SK-N-SH (cell line): ENCODE results near the gene PGM5. TPM values are rescaled to one million over a fixed set of nuclear protein-coding genes. Genes with fewer than 3 reads are reported as not detected.

Experiments used
- CTCF ChIA-PET: fragments of 300-600, 350-600 bp; formaldehyde crosslinking; extraction: SDS; loops from one replicate; lab custom pipeline; 2021; lab: Yijun Ruan, JAX
- POLR2A ChIA-PET: fragments of 350-600 bp; sonication (Branson Sonifier 250); formaldehyde crosslinking; extraction: SDS; loops from one replicate; lab custom pipeline; 2020; ENCODE audit warnings: antibody characterized with exemption, inconsistent platforms; lab: Yijun Ruan, JAX
- DNase-seq: peaks from one replicate; pipeline ENCODE4 v3.0.0; 2012
- H2AFZ ChIP-seq: fragments of 200-600 bp; sonication (generic); 2 replicates; pipeline ENCODE4 v1.8.1; 2016; ENCODE audit warnings: antibody characterized with exemption, mild to moderate bottlenecking, low read depth
- H3F3A ChIP-seq: fragments of 200-600 bp; sonication (generic); replicated peaks from 2 replicates; pipeline ENCODE3; 2016; ENCODE audit warnings: antibody characterized with exemption, mild to moderate bottlenecking; ENCODE audit not compliant: insufficient read depth
- H3K27ac ChIP-seq, 2 experiments: fragments of 200-500 bp in 1 of 2; fragments of 200-600 bp in 1 of 2; sonication (Bioruptor generic) in 1 of 2; sonication (generic), shearing (Covaris generic) in 1 of 2; 2 replicates each; pipeline versions ENCODE4 v1.5.1 to v1.6.1; 2014 to 2016; ENCODE audit warnings: low read depth in 2 of 2, inconsistent platforms in 1 of 2, low read length in 1 of 2, mild to moderate bottlenecking in 1 of 2, mixed read lengths in 1 of 2
- H3K27me3 ChIP-seq: fragments of 200-600 bp; sonication (generic), shearing (Covaris generic); 2 replicates; pipeline ENCODE4 v1.6.1; 2016; ENCODE audit warnings: mixed run types; ENCODE audit not compliant: insufficient read depth
- H3K36me3 ChIP-seq, 2 experiments: fragments of 200-500 bp in 1 of 2; fragments of 200-600 bp in 1 of 2; sonication (Bioruptor generic) in 1 of 2; sonication (generic) in 1 of 2; replicated peaks in 1 of 2; 2 replicates each; pipeline versions ENCODE3 to v1.5.1; 2014 to 2016; ENCODE audit warnings: low read length in 1 of 2, mild to moderate bottlenecking in 1 of 2; ENCODE audit not compliant: insufficient read depth in 2 of 2, control insufficient read depth in 1 of 2
- H3K4me1 ChIP-seq, 2 experiments: fragments of 200-500 bp in 1 of 2; fragments of 200-600 bp in 1 of 2; sonication (Bioruptor generic) in 1 of 2; sonication (generic), shearing (Covaris generic) in 1 of 2; 2 replicates each; pipeline versions ENCODE4 v1.5.1 to v1.6.1; 2014 to 2016; ENCODE audit warnings: low read depth in 1 of 2, low read length in 1 of 2, mixed run types in 1 of 2; ENCODE audit not compliant: insufficient read depth in 2 of 2, control insufficient read depth in 1 of 2
- H3K4me2 ChIP-seq: fragments of 200-600 bp; sonication (generic), shearing (Covaris generic); 2 replicates; pipeline ENCODE4 v1.6.1; 2017; ENCODE audit warnings: mixed run types
- H3K4me3 ChIP-seq, 2 experiments: fragments of 200-500 bp in 1 of 2; fragments of 200-600 bp in 1 of 2; sonication (Bioruptor generic) in 1 of 2; sonication (generic), shearing (Covaris generic) in 1 of 2; 2 replicates each; pipeline versions ENCODE4 v1.5.1 to v1.8.1; 2014 to 2016; ENCODE audit warnings: low read depth in 2 of 2, inconsistent platforms in 1 of 2, low read length in 1 of 2, mild to moderate bottlenecking in 1 of 2, mixed read lengths in 1 of 2, moderate library complexity in 1 of 2
- H3K79me2 ChIP-seq: fragments of 200-600 bp; sonication (generic); 2 replicates; pipeline ENCODE4 v1.8.1; 2017; ENCODE audit warnings: mild to moderate bottlenecking; ENCODE audit not compliant: insufficient read depth
- H3K9ac ChIP-seq: fragments of 200-600 bp; sonication (generic); 2 replicates; pipeline ENCODE4 v1.6.1; 2017; ENCODE audit warnings: mixed run types
- H3K9me2 ChIP-seq: fragments of 200-600 bp; sonication (generic); 2 replicates; pipeline ENCODE4 v1.6.1; 2017; ENCODE audit warnings: mixed run types
- H3K9me3 ChIP-seq: fragments of 200-600 bp; sonication (generic); 2 replicates; pipeline ENCODE4 v1.6.1; 2017; ENCODE audit warnings: mixed run types, mild to moderate bottlenecking, moderate library complexity
- H4K20me1 ChIP-seq: fragments of 200-600 bp; sonication (generic); 2 replicates; pipeline ENCODE4 v1.6.1; 2017; ENCODE audit warnings: mild to moderate bottlenecking, mixed run types; ENCODE audit not compliant: insufficient read depth
- ELF1 ChIP-seq: IDR thresholded peaks from 2 replicates; pipeline ENCODE4 v1.4.0; 2012
- FOXM1 ChIP-seq: IDR thresholded peaks from 2 replicates; pipeline ENCODE4 v1.4.0; 2012; ENCODE audit warnings: low read depth, mild to moderate bottlenecking
- GATA2 ChIP-seq: sonication (generic); formaldehyde crosslinking; IDR thresholded peaks from 2 replicates; pipeline ENCODE4 v1.5.0; 2020; ENCODE audit warnings: mild to moderate bottlenecking, missing genetic modification reagents
- IRF3 ChIP-seq: fragments of 150-350 bp; IDR thresholded peaks from 2 replicates; pipeline ENCODE4 v1.6.1; 2016; ENCODE audit warnings: mild to moderate bottlenecking, low read depth, low read length
- NRF1 ChIP-seq: IDR thresholded peaks from 2 replicates; pipeline ENCODE4 v1.6.1; 2012; ENCODE audit warnings: low read depth, mild to moderate bottlenecking, low read length
- POLR2AphosphoS5 ChIP-seq: IDR thresholded peaks from 2 replicates; pipeline ENCODE4 v1.6.1; 2012; ENCODE audit warnings: low read depth, low read length
- RAD21 ChIP-seq: IDR thresholded peaks from 2 replicates; pipeline ENCODE4 v1.6.1; 2012; ENCODE audit warnings: mild to moderate bottlenecking, low read length
- RFX5 ChIP-seq: IDR thresholded peaks from 2 replicates; pipeline ENCODE4 v1.6.1; 2012; ENCODE audit warnings: mild to moderate bottlenecking, improper control_type of control experiment, low read length
- RXRA ChIP-seq: IDR thresholded peaks from 2 replicates; pipeline ENCODE4 v1.4.0; 2012; ENCODE audit warnings: low read depth, mild to moderate bottlenecking, borderline replicate concordance
- SMC3 ChIP-seq: IDR thresholded peaks from 2 replicates; pipeline ENCODE4 v1.6.1; 2012; ENCODE audit warnings: low read depth, low read length, improper control_type of control experiment
- TAF1 ChIP-seq: IDR thresholded peaks from 2 replicates; pipeline ENCODE4 v1.6.1; 2012; ENCODE audit warnings: low read depth, mild to moderate bottlenecking, low read length, moderate library complexity, borderline replicate concordance
- TCF12 ChIP-seq: IDR thresholded peaks from 2 replicates; pipeline ENCODE4 v1.4.0; 2012
- USF1 ChIP-seq: IDR thresholded peaks from 2 replicates; pipeline ENCODE4 v1.4.0; 2012; ENCODE audit warnings: low read depth, borderline replicate concordance
- YY1 ChIP-seq: IDR thresholded peaks from 2 replicates; pipeline ENCODE4 v1.4.0; 2012; ENCODE audit warnings: low read depth, mild to moderate bottlenecking
- WGBS: methylation state at CpG from one replicate; pipeline ENCODE4 v1.1.6; 2017; ENCODE audit warnings: low lambda C conversion rate; 5-methylcytosine and 5-hydroxymethylcytosine counted together
- polyA plus RNA-seq, 3 experiments: library from polyadenylated mRNA; depleted of rRNA; stranded (reverse); fragments of >200 nt; gene quantifications; 2 replicates each; pipeline ENCODE4 v1.2.3, GENCODE V29; 2012
- TF ChIP-seq, protein P1 (sequence below): fragments of 200-600 bp; sonication (generic); IDR thresholded peaks from 2 replicates; pipeline ENCODE4 v1.6.1; 2017; ENCODE audit warnings: antibody characterized with exemption, mild to moderate bottlenecking, moderate library complexity

Gene PGM5
- polyA plus RNA-seq, 1 of the 3 experiments (the other 2 are of a cell fraction) = not detected

DNA sequence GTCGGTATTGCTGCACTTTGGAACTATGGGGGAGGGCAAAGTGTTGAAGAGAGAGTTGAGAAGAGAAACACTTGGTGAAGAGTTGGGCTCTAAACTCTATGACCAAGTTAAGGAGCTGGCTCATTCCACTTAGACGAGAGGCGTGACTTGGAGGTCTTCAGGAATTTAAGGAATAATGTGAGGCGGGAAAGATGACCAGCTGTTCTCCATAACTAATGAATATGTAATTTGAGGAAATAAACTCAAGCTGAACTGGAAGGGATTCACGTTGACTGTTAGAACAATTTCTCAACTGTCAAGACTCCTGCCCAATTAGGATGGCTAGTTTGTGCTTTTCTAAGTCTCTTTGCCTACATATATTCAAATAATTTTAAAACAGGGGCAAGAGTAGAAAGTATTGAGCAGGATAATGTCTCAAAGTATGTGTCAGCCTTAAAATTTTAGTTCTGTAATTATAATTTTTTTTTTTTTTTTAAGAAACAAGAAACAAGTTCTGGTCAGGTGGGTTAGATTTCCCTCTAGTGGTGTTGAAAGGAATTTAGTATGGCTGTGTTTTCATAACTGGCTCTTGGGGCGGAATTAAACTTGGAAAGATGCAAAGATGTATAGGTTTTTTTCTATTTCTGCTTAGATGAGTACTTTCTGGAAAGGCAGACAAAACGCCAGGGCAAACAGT, 150.9 kb downstream of the PGM5 start:
- TF ChIP-seq IRF3 = no peak
- no peak for TF ChIP-seq TAF1
- TF ChIP-seq NRF1 = no peak
- TF ChIP-seq, protein P1, sequence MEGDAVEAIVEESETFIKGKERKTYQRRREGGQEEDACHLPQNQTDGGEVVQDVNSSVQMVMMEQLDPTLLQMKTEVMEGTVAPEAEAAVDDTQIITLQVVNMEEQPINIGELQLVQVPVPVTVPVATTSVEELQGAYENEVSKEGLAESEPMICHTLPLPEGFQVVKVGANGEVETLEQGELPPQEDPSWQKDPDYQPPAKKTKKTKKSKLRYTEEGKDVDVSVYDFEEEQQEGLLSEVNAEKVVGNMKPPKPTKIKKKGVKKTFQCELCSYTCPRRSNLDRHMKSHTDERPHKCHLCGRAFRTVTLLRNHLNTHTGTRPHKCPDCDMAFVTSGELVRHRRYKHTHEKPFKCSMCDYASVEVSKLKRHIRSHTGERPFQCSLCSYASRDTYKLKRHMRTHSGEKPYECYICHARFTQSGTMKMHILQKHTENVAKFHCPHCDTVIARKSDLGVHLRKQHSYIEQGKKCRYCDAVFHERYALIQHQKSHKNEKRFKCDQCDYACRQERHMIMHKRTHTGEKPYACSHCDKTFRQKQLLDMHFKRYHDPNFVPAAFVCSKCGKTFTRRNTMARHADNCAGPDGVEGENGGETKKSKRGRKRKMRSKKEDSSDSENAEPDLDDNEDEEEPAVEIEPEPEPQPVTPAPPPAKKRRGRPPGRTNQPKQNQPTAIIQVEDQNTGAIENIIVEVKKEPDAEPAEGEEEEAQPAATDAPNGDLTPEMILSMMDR = peak; percentile 60
- 0 out of 2 replicates have a peak, but pooled peaks have one; percentile 17 for TF ChIP-seq SMC3
- peak; percentile 33 for TF ChIP-seq RAD21
- no peak for TF ChIP-seq TCF12
- no peak for TF ChIP-seq RFX5
- TF ChIP-seq ELF1 = no peak
- POLR2A ChIA-PET = no interaction called here
- 6% methylated on average over 7 of the region's 7 CpGs for WGBS

GRCh38 chr9:68507806-68508145, 151.4 kb downstream of the PGM5 start:
- peaks cover 8% of the 10 kb centered on the region; the same call in 1 of the 2 replicates for H3K27me3 ChIP-seq
- no peaks in the 10 kb centered on the region for H3K36me3 ChIP-seq
- no peaks in the 10 kb centered on the region for H3K79me2 ChIP-seq
- H3K4me3 ChIP-seq = no peak overlapping the region; a peak in 1 of 4 replicates
- CTCF ChIA-PET = interaction anchor here (0.7 to 2.1 kb wide), 4 partner anchors 12 to 25 kb away, joined by 3 to 8 read pairs (median 4); no protein-coding TSS in a partner anchor
- no peaks in the 10 kb centered on the region for H3K4me1 ChIP-seq
- no peak overlapping the region for H3K27ac ChIP-seq
- H3K4me2 ChIP-seq = no peak overlapping the region
- POLR2A ChIA-PET = no interaction called here
- no peaks in the 10 kb centered on the region for H3F3A ChIP-seq
- H3K9me3 ChIP-seq = no peaks in the 10 kb centered on the region
- no peaks in the 10 kb centered on the region for H4K20me1 ChIP-seq
- 11% methylated on average over 2 of the region's 2 CpGs for WGBS
- no peaks in the 10 kb centered on the region for H3K9me2 ChIP-seq
- no peak overlapping the region for H3K9ac ChIP-seq
- TF ChIP-seq, protein P1 = no peak
- TF ChIP-seq USF1 = no peak
- no peak for TF ChIP-seq GATA2 (CRISPR knock-in tag)
- no peak for TF ChIP-seq YY1
- no peak for TF ChIP-seq RXRA
- TF ChIP-seq RFX5 = no peak
- no peak for TF ChIP-seq FOXM1
- TF ChIP-seq POLR2AphosphoS5 = no peak
- no peak for TF ChIP-seq RAD21
- TF ChIP-seq, all 33 proteins: peak for 0
- H2AFZ ChIP-seq = no peak overlapping the region
- DNase-seq = no peak

More for the DNA sequence above, 150.9 kb downstream of the PGM5 start:
- Histone ChIP-seq H3K9ac (no peak overlapping the region), H2AFZ (no peak overlapping the region), H3K4me3 (no peak overlapping the region; a peak in 1 of 4 replicates), H3K36me3 (no peaks in the 10 kb centered on the region), H3K79me2 (no peaks in the 10 kb centered on the region), H3K9me2 (no peaks in the 10 kb centered on the region), H3F3A (no peaks in the 10 kb centered on the region), H3K4me1 (no peaks in the 10 kb centered on the region), H3K4me2 (no peak overlapping the region), H3K9me3 (no peaks in the 10 kb centered on the region), H3K27me3 (peaks cover 8% of the 10 kb centered on the region; the same call in 1 of the 2 replicates), H4K20me1 (no peaks in the 10 kb centered on the region), H3K27ac (no peak overlapping the region)
- DNase-seq = peak; percentile 17
- CTCF ChIA-PET = interaction anchor here (0.7 to 2.1 kb wide), 4 partner anchors 12 to 26 kb away, joined by 3 to 8 read pairs (median 4); no protein-coding TSS in a partner anchor
